IPS-18a (cell line): Measurements from ENCODE around the gene CHCHD1.
A peak's percentile ranks its signal among the peaks of the same experiment; 100 is the strongest.

Experiments
- H3K27ac ChIP-seq: one replicate; pipeline ENCODE4 v1.5.1; 2013; ENCODE audit warnings: low read length
- H3K27me3 ChIP-seq: one replicate; pipeline ENCODE4 v1.6.1; 2013; ENCODE audit warnings: mild to moderate bottlenecking, low read length; ENCODE audit not compliant: control insufficient read depth, insufficient read depth
- H3K36me3 ChIP-seq: one replicate; pipeline ENCODE4 v1.6.1; 2013; ENCODE audit warnings: low read depth, low read length; ENCODE audit not compliant: control insufficient read depth
- H3K4me1 ChIP-seq: one replicate; pipeline ENCODE4 v1.6.1; 2013; ENCODE audit warnings: low read depth, low read length; ENCODE audit not compliant: control insufficient read depth
- H3K4me3 ChIP-seq: one replicate; pipeline ENCODE4 v1.5.1; 2013; ENCODE audit warnings: low read length
- H3K9ac ChIP-seq: one replicate; pipeline ENCODE4 v1.6.1; 2013; ENCODE audit warnings: mild to moderate bottlenecking, low read length, moderate library complexity
- H3K9me3 ChIP-seq: one replicate; pipeline ENCODE4 v1.6.1; 2013; ENCODE audit warnings: low read depth, low read length; ENCODE audit not compliant: control insufficient read depth

Gene CHCHD1

GRCh38 chr10:73808021-73808815 is 26.4 kb downstream of the CHCHD1 start:
- peaks cover 5% of the 10 kb centered on the region for H3K4me1 ChIP-seq
- H3K4me3 ChIP-seq: no peak overlapping the region
- peaks cover 4% of the 10 kb centered on the region for H3K27me3 ChIP-seq
- H3K9me3 ChIP-seq: no peaks in the 10 kb centered on the region
- no peak overlapping the region for H3K27ac ChIP-seq
- no peak overlapping the region for H3K9ac ChIP-seq
- peaks cover 38% of the 10 kb centered on the region for H3K36me3 ChIP-seq

GRCh38 chr10:73809061-73809818 is 27.4 kb downstream of the CHCHD1 start:
- no peak overlapping the region for H3K27ac ChIP-seq
- H3K9ac ChIP-seq: no peak overlapping the region
- peaks cover 29% of the 10 kb centered on the region for H3K36me3 ChIP-seq
- peaks cover 5% of the 10 kb centered on the region for H3K4me1 ChIP-seq
- H3K9me3 ChIP-seq: no peaks in the 10 kb centered on the region
- no peak overlapping the region for H3K4me3 ChIP-seq
- H3K27me3 ChIP-seq: peaks cover 4% of the 10 kb centered on the region

GRCh38 chr10:73810358-73810734 is 28.5 kb downstream of the CHCHD1 start:
- H3K36me3 ChIP-seq: peaks cover 31% of the 10 kb centered on the region
- H3K4me1 ChIP-seq: peaks cover 5% of the 10 kb centered on the region
- peak overlapping the region; percentile 65 for H3K4me3 ChIP-seq
- H3K27me3 ChIP-seq: peaks cover 4% of the 10 kb centered on the region
- peak overlapping the region; percentile 61 for H3K9ac ChIP-seq
- H3K27ac ChIP-seq: no peak overlapping the region
- no peaks in the 10 kb centered on the region for H3K9me3 ChIP-seq

- H3K4me1 ChIP-seq: peaks cover 5% of the 10 kb centered on the region
- no peaks in the 10 kb centered on the region for H3K9me3 ChIP-seq
- H3K36me3 ChIP-seq: peaks cover 26% of the 10 kb centered on the region
- peaks cover 4% of the 10 kb centered on the region for H3K27me3 ChIP-seq
- no peak overlapping the region for H3K27ac ChIP-seq
- peak overlapping the region; percentile 61 for H3K9ac ChIP-seq
- peak overlapping the region; percentile 65 for H3K4me3 ChIP-seq
These were observed 29.1 kb downstream of the CHCHD1 start for GRCh38 chr10:73810735-73811465.

GRCh38 chr10:73812657-73813056 is 30.8 kb downstream of the CHCHD1 start:
- Histone ChIP-seq H3K9ac (no peak overlapping the region), H3K27ac (no peak overlapping the region), H3K27me3 (peaks cover 4% of the 10 kb centered on the region), H3K4me3 (no peak overlapping the region), H3K4me1 (peaks cover 5% of the 10 kb centered on the region), H3K36me3 (peaks cover 10% of the 10 kb centered on the region), H3K9me3 (no peaks in the 10 kb centered on the region)

GRCh38 chr10:73813333-73813732 is 31.5 kb downstream of the CHCHD1 start:
- Histone ChIP-seq H3K9me3 (no peaks in the 10 kb centered on the region), H3K36me3 (peaks cover 4% of the 10 kb centered on the region), H3K27me3 (peaks cover 4% of the 10 kb centered on the region), H3K27ac (no peak overlapping the region), H3K4me3 (no peak overlapping the region), H3K9ac (no peak overlapping the region), H3K4me1 (peaks cover 5% of the 10 kb centered on the region)

- Histone ChIP-seq H3K4me3 (no peak overlapping the region), H3K27ac (no peak overlapping the region), H3K4me1 (peaks cover 5% of the 10 kb centered on the region), H3K9ac (no peak overlapping the region), H3K9me3 (no peaks in the 10 kb centered on the region), H3K27me3 (peaks cover 4% of the 10 kb centered on the region), H3K36me3 (peaks cover 3% of the 10 kb centered on the region)
These were observed 32.5 kb downstream of the CHCHD1 start for GRCh38 chr10:73814276-73814895.

GRCh38 chr10:73814896-73815718 is 33.3 kb downstream of the CHCHD1 start:
- peaks cover 3% of the 10 kb centered on the region for H3K36me3 ChIP-seq
- H3K4me3 ChIP-seq: no peak overlapping the region
- H3K9ac ChIP-seq: no peak overlapping the region
- peaks cover 4% of the 10 kb centered on the region for H3K27me3 ChIP-seq
- no peak overlapping the region for H3K27ac ChIP-seq
- H3K4me1 ChIP-seq: peaks cover 5% of the 10 kb centered on the region
- H3K9me3 ChIP-seq: no peaks in the 10 kb centered on the region

- Histone ChIP-seq H3K27ac (no peak overlapping the region), H3K27me3 (peaks cover under 1% of the 10 kb centered on the region), H3K9me3 (no peaks in the 10 kb centered on the region), H3K4me1 (peaks cover 5% of the 10 kb centered on the region), H3K4me3 (no peak overlapping the region), H3K9ac (no peak overlapping the region), H3K36me3 (peaks cover 3% of the 10 kb centered on the region)
These were observed 33.8 kb downstream of the CHCHD1 start for GRCh38 chr10:73815719-73816030.

GRCh38 chr10:73816917-73817729 is 35.3 kb downstream of the CHCHD1 start:
- Histone ChIP-seq H3K36me3 (peaks cover 3% of the 10 kb centered on the region), H3K9me3 (no peaks in the 10 kb centered on the region), H3K27ac (no peak overlapping the region), H3K9ac (no peak overlapping the region), H3K4me1 (peaks cover 5% of the 10 kb centered on the region), H3K27me3 (no peaks in the 10 kb centered on the region), H3K4me3 (no peak overlapping the region)
